Panc1 (cell line): ENCODE results near the gene COL4A4. TPM values are rescaled to one million over a fixed set of nuclear protein-coding genes. Genes with fewer than 3 reads are reported as not detected.

ENCODE experiments used
- ATAC-seq: fragments of 200-7000 bp; cut with Tn5 transposase; 2 replicates; pipeline ENCODE4 v1.9.1; 2020; ENCODE audit warnings: mild to moderate bottlenecking, moderate library complexity
- BruUV-seq: library from RNA; stranded (reverse); fragments of 400-500 nt; replicated peaks from 2 replicates; lab custom pipeline; 2021; lab: Mats Ljungman, UMichigan
- CTCF ChIA-PET: fragments of 300-600 bp; sonication (Branson Sonifier 250); formaldehyde crosslinking; loops from one replicate; lab custom pipeline; 2022; ENCODE audit warnings: antibody characterized with exemption; lab: Charles Lee
- POLR2A ChIA-PET: fragments of 300-600 bp; sonication (Branson Sonifier 250); formaldehyde crosslinking; loops from one replicate; lab custom pipeline; 2022; ENCODE audit warnings: antibody characterized with exemption; lab: Charles Lee
- DNase-seq: peaks from one replicate; pipeline ENCODE4 v3.0.0-alpha.2; 2010; ENCODE audit warnings: low read depth, low spot score
- H3K27ac ChIP-seq: 2 replicates; pipeline ENCODE4 v1.5.1; 2011; ENCODE audit warnings: mild to moderate bottlenecking, low read length, inconsistent platforms
- H3K27me3 ChIP-seq: fragments of 200-500 bp; sonication (Bioruptor generic); 2 replicates; pipeline ENCODE4 v1.6.0; 2014; ENCODE audit warnings: low read length, inconsistent platforms; ENCODE audit not compliant: control insufficient read depth, insufficient read depth
- H3K36me3 ChIP-seq: fragments of 200-500 bp; sonication (Bioruptor generic); 2 replicates; pipeline ENCODE4 v1.5.1; 2014; ENCODE audit warnings: inconsistent platforms, mild to moderate bottlenecking, low read length, moderate library complexity; ENCODE audit not compliant: control insufficient read depth, insufficient read depth
- H3K4me1 ChIP-seq: 2 replicates; pipeline ENCODE4 v1.5.1; 2011; ENCODE audit warnings: inconsistent platforms, mild to moderate bottlenecking, low read length, moderate library complexity; ENCODE audit not compliant: control insufficient read depth, insufficient read depth
- H3K4me3 ChIP-seq, 2 experiments: 2 replicates each; pipeline ENCODE4 v1.5.1; 2011 to 2012; ENCODE audit warnings: low read depth in 2 of 2, low read length in 2 of 2, mild to moderate bottlenecking in 2 of 2, inconsistent platforms in 1 of 2, moderate library complexity in 1 of 2
- H3K9me3 ChIP-seq: fragments of 200-500 bp; sonication (Bioruptor generic); 2 replicates; pipeline ENCODE4 v1.5.1; 2014; ENCODE audit warnings: low read depth, mild to moderate bottlenecking, inconsistent platforms, low read length, moderate library complexity; ENCODE audit not compliant: control insufficient read depth, insufficient read depth
- CTCF ChIP-seq: fragments of 450-650 bp; IDR thresholded peaks from 2 replicates; pipeline ENCODE4 v1.5.1; 2017; ENCODE audit warnings: mild to moderate bottlenecking
- POLR2AphosphoS5 ChIP-seq: IDR thresholded peaks from 2 replicates; pipeline ENCODE4 v1.6.1; 2012; ENCODE audit warnings: mild to moderate bottlenecking, low read depth, low read length, moderate library complexity
- REST ChIP-seq, 2 experiments: IDR thresholded peaks; 2 replicates each; pipeline ENCODE4 v1.6.1; 2011 to 2012; ENCODE audit warnings: low read depth in 2 of 2, control low read depth in 1 of 2, low read length in 1 of 2, mild to moderate bottlenecking in 1 of 2, moderate library complexity in 1 of 2; ENCODE audit not compliant: insufficient read depth in 1 of 2
- SIN3A ChIP-seq: IDR thresholded peaks from 2 replicates; pipeline ENCODE4 v1.6.1; 2012; ENCODE audit warnings: low read depth, mild to moderate bottlenecking, low read length, moderate library complexity, borderline replicate concordance; ENCODE audit not compliant: insufficient read depth
- TCF7L2 ChIP-seq: IDR thresholded peaks from 2 replicates; pipeline ENCODE4 v1.6.1; 2011; ENCODE audit warnings: mild to moderate bottlenecking, low read depth, low read length, inconsistent platforms
- in situ Hi-C: cut with HindIII; loops from 2 replicates; pipeline ENCODE4 v1.10.0; 2016; ENCODE audit warnings: low sequenced_read_pairs, low pct_unique_long_range_greater_than_20kb
- intact Hi-C: fragments of 100-400 bp; cut with micrococcal nuclease; formaldehyde crosslinking; loops from one replicate; pipeline ENCODE4 v1.10.0; 2022; ENCODE audit not compliant: unreplicated experiment
- total RNA-seq: library from RNA; stranded (reverse); gene quantifications from one replicate; pipeline ENCODE4 v1.2.1, GENCODE V29; 2021; ENCODE audit not compliant: unreplicated experiment

The COL4A4 gene
- total RNA-seq, 1 experiment from 2014 or later = 0.13 TPM

DNA sequence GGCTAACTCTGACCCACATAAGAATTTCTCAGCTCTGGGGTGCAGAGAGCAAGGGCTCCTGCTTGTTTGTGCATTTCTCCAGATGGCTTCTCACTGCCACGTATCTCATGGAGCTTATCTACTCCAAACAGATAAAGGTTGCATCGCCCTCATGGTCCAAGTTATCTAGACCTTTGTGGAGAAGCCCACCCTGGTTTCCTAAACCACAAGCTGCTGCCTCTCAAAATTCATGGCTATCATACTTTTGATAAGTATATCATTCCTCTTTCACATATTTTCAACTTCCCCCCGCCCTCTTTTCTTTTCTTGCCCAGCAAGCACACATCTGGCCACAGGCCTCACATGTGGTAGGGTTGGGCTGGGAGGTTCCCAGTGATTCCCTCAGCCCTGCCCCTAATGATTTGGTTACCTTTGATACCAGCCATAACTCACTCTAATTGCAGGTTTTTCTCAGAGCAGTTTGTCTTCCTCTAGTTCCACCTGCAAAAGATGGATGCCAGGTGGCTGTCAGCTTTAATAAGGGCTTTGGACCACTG is 182.1 kb downstream of the COL4A4 start:
- DNase-seq (no peak), ATAC-seq (no peak)
- Histone ChIP-seq H3K36me3 (no peaks in the 10 kb centered on the region), H3K4me1 (no peaks in the 10 kb centered on the region), H3K27ac (no peak overlapping the region), H3K4me3 (no peak overlapping the region), H3K27me3 (no peaks in the 10 kb centered on the region), H3K9me3 (no peaks in the 10 kb centered on the region)
- BruUV-seq = no TSS peak
- CTCF ChIA-PET = no interaction called here
- in situ Hi-C loops (no loop called here), intact Hi-C loops (no loop called here)
- POLR2A ChIA-PET = no interaction called here
- TF ChIP-seq SIN3A (no peak), TCF7L2 (no peak), CTCF (no peak), POLR2AphosphoS5 (no peak), REST (IDR thresholded peaks at IDR 0.05; ENCODE audit: insufficient read depth in 1 of 2, low read depth in 2 of 2, low read length in 1 of 2) (no peak)

GRCh38 chr2:226979004-226979403 is 185.0 kb downstream of the COL4A4 start:
- intact Hi-C loops = no loop called here
- in situ Hi-C loops = no loop called here
- POLR2A ChIA-PET = no interaction called here

More at GRCh38 chr2:226979004-226979403, 185.0 kb downstream of the COL4A4 start:
- ATAC-seq (no peak), DNase-seq (no peak)
- no peaks in the 10 kb centered on the region for H3K4me1 ChIP-seq
- CTCF ChIA-PET = no interaction called here
- H3K27ac ChIP-seq = no peak overlapping the region
- H3K9me3 ChIP-seq = no peaks in the 10 kb centered on the region
- TF ChIP-seq POLR2AphosphoS5 = no peak
- no peak for TF ChIP-seq SIN3A
- no peak for TF ChIP-seq TCF7L2
- TF ChIP-seq CTCF = no peak
- TF ChIP-seq REST (IDR thresholded peaks at IDR 0.05; ENCODE audit: insufficient read depth in 1 of 2, low read depth in 2 of 2, low read length in 1 of 2) = no peak
- BruUV-seq = no TSS peak
- H3K4me3 ChIP-seq = no peak overlapping the region
- H3K27me3 ChIP-seq = no peaks in the 10 kb centered on the region
- no peaks in the 10 kb centered on the region for H3K36me3 ChIP-seq
